ENCODE data around the gene MICALL2. TPM values are rescaled to one million over a fixed set of nuclear protein-coding genes. Genes with fewer than 3 reads are reported as not detected.

MICALL2 gene
- polyA plus RNA-seq, 1 of the 3 experiments (the other 2 are of a cell fraction) = 38.8 TPM

- no peak for TF ChIP-seq ZBTB33 (IDR thresholded peaks at IDR 0.05; ENCODE audit: borderline replicate concordance, low read depth)
- TF ChIP-seq PBX3 (IDR thresholded peaks at IDR 0.05) = no peak
These were observed 25.0 kb downstream of the MICALL2 start (continued) for GRCh38 chr7:1434165-1434718.

GRCh38 chr7:1433128-1433920 lies 25.9 kb downstream of the MICALL2 start:
- H3K9ac ChIP-seq = no peak overlapping the region
- H4K20me1 ChIP-seq (ENCODE audit: insufficient read depth) = peaks cover 23% of the 10 kb centered on the region
- no peak overlapping the region for H3K4me2 ChIP-seq
- DNase-seq = no peak
- no peaks in the 10 kb centered on the region for H3K4me1 ChIP-seq (ENCODE audit: control insufficient read depth in 1 of 2, insufficient read depth in 2 of 2, low read depth in 1 of 2, low read length in 1 of 2)
- no peaks in the 10 kb centered on the region for H3F3A ChIP-seq (replicated peaks; ENCODE audit: insufficient read depth)
- no peaks in the 10 kb centered on the region for H3K9me2 ChIP-seq
- H3K27ac ChIP-seq (ENCODE audit: low read depth in 2 of 2, low read length in 1 of 2) = no peak overlapping the region
- no peaks in the 10 kb centered on the region for H3K9me3 ChIP-seq
- TF ChIP-seq USF1 (IDR thresholded peaks at IDR 0.05; ENCODE audit: borderline replicate concordance, low read depth) (no peak), RXRA (IDR thresholded peaks at IDR 0.05; ENCODE audit: borderline replicate concordance, low read depth) (no peak), TAF1 (IDR thresholded peaks at IDR 0.05; ENCODE audit: borderline replicate concordance, low read depth, low read length) (no peak), SIN3A (IDR thresholded peaks at IDR 0.05; ENCODE audit: borderline replicate concordance, low read depth, low read length) (no peak), CHD2 (IDR thresholded peaks at IDR 0.05; ENCODE audit: low read length, partially characterized antibody) (no peak), FOSL2 (IDR thresholded peaks at IDR 0.05; ENCODE audit: borderline replicate concordance, low read depth) (no peak), YY1 (IDR thresholded peaks at IDR 0.05; ENCODE audit: low read depth) (no peak), EZH2phosphoT487 (IDR thresholded peaks at IDR 0.05; ENCODE audit: borderline replicate concordance, low read depth) (no peak), EP300 (IDR thresholded peaks at IDR 0.05; ENCODE audit: borderline replicate concordance in 1 of 2, low read depth in 1 of 2, low read length in 1 of 2) (no peak), NRF1 (IDR thresholded peaks at IDR 0.05; ENCODE audit: low read depth, low read length) (no peak), IRF3 (IDR thresholded peaks at IDR 0.05; ENCODE audit: low read depth, low read length) (no peak), REST (IDR thresholded peaks at IDR 0.05; ENCODE audit: low read depth, low read length) (no peak)
- H3K36me3 ChIP-seq (replicated peaks in 1 of 2; ENCODE audit: control insufficient read depth in 1 of 2, insufficient read depth in 2 of 2, low read length in 1 of 2) = peaks cover 0 to 11% of the 10 kb centered on the region in 2 experiments
- 0 out of 2 replicates have a peak, but pooled peaks cover 7% of the 10 kb centered on the region for H3K27me3 ChIP-seq (ENCODE audit: insufficient read depth)
- CTCF ChIA-PET = interaction anchor here (0.7 to 10.2 kb wide), 56 partner anchors 8 to 337 kb away, joined by 3 to 175 read pairs (median 6); partner anchors contain the start of gene MICALL2
- H2AFZ ChIP-seq (ENCODE audit: low read depth) = no peak overlapping the region
- WGBS (ENCODE audit: low lambda C conversion rate) = 41% methylated on average over 13 of the region's 25 CpGs
- H3K4me3 ChIP-seq (ENCODE audit: low read depth in 2 of 2, low read length in 1 of 2) = no peak overlapping the region
- H3K79me2 ChIP-seq (ENCODE audit: insufficient read depth) = no peaks in the 10 kb centered on the region
- POLR2A ChIA-PET = no interaction called here

All from SK-N-SH (cell line).